Medulla oblongata (tissue), 1 donor: ENCODE measurements around the gene CCDC167.
A peak's percentile ranks its signal among the peaks of the same experiment; 100 is the strongest.
"Not testable (repeated sequence)": the region's sequence is repeated elsewhere in the genome, so short reads cannot be mapped to it uniquely, and the experiment has no call there.

Source experiments
- DNase-seq: peaks from one replicate; pipeline ENCODE4 v3.0.0-alpha.2; 2015; ENCODE audit errors: extremely low spot score

Gene CCDC167

DNA sequence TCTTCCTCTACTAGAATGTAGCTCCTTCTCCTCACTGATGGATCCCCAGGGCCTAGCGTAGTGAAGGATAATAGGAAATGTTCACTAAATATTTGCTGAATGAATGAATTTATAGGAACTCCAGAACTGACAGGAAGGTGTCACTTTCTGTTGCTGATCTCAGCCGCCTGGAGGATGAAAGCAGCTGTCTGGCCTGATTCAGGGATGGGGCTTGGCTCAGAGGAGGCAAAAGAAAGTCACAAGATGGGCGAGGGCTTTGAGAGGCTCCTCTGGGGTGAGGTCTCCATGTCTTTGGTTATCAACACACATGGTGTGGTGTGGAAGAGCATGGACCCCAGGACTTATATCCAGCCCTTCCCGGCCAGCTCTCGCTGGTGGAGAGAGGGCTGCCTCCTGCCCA is 11.5 kb upstream of the CCDC167 start:
- no peak for DNase-seq

DNA sequence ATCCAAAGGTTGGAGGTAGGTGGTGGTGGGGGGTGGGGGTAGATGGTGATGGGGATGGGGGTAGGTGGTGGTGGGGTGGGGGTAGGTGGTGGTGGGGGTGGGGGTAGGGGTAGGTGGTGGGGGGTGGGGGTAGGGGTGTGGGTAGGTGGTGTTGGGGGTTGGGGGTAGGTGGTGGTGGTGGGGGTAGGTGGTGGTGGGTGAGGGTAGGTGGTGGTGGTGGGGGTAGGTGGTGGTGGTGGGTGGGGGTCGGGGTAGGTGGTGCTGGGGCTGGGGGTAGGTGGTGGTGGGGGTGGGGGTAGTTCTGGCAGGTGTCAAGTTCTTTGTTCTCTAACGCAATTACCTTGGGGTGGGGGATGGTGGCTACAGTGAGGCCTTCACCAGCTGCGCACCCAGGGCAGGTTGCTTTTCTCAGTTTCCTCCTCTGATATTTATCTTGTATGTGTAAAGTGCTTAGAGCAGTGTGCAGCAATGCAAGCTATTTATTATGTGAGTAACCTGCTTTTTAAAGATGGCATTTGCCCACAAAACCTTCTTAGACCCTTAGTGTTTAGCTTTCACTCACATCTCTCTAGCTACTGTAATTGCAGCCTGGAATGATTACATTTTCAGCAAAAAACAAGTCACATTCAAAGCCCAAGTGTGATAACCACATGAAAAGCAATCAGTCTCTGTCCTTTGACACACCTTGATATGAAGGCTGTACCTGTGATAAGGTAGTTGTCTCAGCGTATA is 8.2 kb upstream of the CCDC167 start:
- DNase-seq = no peak

DNA sequence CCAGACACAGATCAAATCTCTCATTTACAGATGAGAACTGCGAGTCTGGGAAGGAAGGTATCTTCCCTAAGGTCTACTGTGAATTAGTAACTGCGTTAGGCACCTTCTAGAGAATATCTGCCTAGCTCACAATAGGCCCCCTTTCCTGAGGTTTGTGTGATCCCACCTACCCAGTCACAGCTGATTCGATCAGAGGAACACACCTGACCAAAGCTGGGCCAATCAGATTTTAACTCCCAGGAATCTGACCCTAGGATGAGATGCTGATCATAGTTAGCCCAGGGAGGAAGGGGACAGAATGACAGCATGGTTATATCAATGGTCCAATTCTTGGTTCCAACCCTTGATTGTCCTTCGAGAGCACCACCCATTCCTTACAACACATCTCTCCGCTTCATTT is 7.4 kb upstream of the CCDC167 start:
- DNase-seq = no peak

DNA sequence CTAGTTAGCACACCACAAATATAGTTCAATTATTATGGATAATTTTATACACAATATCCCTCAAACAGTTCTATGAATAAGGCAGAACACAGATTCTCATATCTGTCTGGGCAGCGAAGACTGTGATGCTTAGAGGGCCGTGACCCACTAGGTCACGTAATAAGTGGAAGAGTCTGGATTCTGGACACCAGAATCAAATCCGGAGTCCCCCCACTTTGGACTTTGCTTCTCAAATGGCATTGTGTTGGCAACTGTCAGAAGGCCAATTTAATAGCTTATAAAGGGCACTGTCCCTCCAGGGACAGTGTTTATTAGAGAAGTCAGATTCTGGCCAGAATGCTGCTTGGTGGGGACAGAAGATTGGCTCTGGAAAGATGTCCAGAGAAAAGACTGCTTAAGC is 6.8 kb upstream of the CCDC167 start:
- no peak for DNase-seq

DNA sequence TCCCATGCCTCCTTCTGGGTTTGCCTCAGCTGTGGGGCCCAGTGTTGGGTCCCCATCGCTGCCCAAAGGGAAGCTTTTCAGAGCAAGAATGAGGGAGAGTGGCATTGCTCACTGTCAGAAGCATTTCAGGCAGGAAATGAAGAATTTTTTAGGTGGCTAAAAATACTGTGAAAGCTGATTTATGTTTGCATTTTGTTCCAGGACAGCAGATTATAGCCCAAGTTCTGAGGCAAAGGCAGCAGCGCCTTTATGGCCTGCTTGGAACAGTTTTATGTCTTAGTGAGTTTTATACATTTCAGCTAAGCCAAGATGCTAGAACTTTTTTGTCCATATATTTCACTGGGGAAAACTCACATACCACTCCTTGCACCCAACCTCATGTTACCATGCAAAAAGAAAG is 4.3 kb upstream of the CCDC167 start:
- DNase-seq = no peak

DNA sequence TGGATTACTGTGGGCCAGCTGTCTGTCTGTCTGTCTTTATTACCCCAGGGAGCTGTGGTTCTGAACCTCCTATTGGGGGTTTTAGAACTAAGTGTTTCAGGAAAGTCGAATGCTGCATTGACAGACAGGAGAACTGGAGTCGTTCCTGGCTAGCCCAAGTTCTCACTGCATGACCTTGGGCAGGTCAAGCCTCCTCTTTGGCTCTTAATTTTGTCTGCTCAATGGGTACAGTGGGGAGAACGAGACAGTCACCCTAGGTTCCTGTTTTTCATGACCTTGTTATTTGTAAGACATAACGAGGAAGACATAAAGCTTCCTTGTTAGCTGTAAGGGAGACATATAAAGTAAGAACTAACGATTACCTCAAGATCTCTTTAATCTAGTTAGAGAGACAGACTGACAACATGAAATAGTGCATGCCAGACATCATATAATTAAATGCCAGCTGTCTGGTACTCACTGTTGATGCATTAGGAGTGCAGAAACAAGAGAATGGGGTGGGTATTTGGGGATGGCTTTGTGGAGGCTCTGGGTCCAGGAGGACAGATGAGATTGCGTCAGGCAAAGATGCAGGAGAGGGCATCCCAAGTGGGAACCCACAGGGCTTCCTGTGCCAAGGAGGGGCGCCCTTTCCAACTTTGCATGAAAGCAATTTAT is 3.7 kb upstream of the CCDC167 start:
- no peak for DNase-seq

DNA sequence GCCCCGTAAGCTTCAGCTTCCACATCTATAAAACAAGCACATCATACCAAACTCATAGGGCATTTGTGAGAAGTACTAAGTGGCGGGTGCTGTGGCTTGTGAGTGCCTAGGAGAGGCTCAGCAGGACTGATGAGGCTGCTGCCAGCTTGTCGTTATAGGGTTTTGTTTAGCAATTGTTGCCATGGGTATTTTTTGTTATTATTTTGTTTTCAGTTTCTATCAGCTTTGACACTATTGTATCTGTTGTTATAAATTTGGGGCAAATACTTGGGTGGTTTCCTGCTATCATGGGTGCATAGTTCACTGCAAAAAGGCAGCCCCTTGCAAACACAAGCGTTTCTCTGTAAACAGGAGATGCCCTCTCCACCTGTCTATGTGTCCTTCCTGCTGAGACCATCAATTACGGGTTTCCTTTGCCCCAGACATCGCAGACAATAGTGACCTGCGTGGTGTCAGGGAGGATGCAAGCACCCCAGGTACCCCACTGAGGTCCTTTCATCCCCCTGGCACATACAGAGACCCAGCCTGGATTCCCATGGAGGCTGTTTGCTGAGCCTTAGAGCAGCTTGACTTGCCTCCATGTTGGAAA is 3.1 kb upstream of the CCDC167 start:
- DNase-seq = no peak

DNA sequence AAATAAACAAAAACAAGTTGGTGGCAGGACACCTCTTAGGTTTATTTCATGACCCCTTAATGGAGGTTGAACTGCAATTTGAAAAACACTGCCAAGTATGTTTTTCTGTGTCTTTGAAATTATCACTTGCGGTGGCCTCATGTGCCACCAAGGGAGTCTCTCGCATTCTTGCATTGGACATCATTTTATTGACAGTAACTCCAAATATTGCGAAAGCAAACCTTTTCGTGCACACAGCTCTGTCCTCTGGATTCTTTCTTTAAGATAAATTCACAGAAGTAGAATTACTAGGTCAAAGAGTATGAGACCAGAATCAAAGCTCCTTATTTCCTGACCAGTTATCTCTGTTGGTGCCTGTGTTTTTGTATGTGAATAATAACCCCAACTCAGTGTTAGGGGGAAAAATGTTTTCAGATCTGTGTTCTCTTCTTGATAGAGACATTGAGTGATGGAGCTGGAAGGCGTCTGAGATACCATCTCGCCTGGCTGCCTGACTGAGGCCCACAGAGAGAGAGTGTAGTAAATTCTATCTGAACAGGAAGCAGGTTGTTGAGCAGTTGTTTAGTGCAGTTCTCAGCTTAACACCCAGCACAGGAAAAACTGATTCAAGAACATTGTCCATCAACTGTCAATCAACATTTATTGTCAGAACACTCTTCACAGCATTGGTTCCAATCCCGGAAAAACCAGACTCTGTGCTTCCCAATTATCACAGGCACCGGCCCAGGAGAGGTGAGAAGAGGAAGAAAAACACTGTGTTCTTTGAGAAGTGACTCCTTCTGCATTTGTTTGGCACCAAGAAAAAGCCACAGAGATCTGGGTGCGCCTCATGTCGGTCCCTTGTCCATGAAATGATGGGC is 2.2 kb upstream of the CCDC167 start:
- no peak for DNase-seq

DNA sequence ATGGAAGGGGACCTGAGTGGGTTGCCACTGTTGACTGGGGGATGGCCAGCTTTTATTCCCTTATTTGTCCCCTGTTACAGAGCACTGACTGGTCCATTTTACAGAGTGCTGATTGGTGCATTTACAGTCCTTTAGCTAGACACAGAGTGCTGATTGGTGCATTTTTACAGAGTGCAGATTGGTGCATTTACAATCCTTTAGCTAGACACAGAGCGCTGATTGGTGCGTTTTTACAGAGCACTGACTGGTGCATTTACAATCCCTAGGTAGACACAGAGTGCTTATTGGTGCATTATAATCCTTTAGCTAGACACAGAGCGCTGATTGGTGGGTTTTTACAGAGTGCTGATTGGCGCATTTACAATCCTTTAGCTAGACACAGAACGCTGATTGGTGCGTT is 1.2 kb upstream of the CCDC167 start:
- not testable (repeated sequence) for DNase-seq

DNA sequence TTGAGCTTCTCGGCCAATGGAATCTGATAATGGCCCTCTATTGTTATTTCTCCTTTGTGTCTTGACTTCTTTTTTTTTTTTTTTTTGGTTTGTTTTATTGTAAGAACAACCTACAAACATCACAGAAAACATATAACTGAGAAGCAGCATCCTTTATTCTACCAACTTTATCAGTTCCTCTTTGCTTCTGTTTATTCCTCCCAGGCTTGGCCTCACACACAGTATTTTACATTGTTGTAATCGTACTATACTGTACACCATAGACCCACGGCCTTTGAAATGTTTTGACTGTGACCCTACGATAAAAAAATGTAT is 558 bp upstream of the CCDC167 start:
- no peak for DNase-seq

DNA sequence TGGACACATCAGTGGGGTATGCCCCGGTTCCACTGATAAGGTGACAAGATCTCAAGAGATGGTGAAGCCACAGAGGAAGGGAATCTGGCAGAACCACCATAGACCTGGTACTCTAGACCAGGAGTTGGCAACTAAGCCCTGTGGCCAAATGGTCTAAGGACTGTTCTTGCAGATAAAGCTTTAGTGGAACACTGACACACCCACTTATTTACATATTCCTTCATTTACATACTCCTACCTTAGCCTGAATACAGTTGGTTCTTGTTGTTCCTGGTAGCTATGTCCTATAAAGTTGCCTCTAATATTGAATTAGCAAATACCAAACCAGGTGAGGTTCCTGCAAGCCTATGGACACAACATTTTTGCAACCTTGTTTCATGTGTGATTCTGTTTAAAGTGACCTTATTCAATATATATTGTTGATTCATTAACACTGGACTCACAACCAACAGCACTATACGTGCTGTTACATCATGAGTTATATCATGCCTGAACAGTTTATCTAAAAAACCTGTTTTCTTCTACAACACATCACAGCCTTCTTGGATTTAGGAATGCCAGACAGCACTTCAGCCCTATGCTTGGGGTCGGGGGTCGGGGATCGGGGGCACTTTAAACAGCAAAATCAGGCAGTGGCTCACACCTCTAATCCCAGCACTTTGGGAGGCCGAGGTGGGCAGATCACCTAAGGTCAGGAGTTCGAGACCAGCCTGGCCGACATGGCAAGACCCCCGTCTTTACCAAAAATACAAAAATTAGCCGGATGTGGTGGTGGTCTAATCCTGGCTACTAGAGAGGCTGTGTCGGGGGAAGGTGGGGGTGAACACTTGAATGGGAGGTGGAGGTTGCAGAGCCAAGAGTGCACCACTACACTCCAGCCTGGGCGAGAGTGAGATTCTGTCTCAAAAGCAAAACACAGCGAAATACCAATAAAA is 2.5 kb downstream of the CCDC167 start:
- DNase-seq = no peak

DNA sequence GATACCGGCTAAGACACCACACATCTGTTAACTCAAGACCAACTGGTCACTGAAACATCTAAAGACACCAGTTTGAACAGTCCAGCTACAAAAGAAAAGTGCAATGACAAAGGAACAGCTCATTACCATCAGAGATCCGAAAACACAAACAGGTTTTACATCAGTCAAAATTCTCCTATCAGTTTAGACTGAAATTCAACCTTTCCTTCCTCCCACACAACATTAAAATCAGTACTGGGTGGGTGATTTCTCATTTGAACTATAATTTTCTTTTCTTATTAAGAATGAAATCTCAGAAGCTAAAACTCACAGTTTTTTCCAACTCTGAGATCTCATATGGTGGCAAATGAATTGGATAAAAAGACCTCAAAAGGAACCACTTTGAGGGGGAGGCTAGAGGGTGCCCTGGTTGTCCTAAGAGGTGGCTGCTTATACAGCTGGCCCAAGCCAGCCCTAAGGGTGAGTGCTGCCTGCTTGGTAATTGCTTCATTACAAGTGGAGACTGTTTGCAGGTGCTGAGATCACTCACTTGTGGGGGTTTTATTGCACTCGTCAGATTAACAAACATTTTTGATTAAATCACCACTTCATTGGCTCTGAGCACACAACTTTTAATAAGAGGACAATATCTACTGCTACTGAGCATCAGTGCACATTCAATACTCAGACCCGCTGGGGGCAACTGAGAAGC is 4.3 kb downstream of the CCDC167 start:
- DNase-seq = no peak

DNA sequence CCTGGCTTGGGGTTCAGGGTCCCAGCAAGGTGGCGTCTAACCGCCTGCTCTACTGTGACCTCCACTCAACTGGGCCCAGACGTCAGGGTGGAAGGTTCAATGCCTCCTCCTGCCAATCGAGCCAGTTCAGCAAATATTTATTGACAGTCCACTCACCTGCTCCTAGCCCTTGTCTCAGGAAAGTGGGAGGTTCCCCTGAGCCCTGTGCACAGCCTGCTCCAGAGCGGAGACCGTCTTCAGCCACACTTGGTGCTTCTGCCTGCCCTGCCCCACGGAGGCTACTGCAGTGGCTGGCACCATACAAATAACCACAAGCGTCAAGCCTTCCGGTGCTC is 6.1 kb downstream of the CCDC167 start:
- DNase-seq = no peak

DNA sequence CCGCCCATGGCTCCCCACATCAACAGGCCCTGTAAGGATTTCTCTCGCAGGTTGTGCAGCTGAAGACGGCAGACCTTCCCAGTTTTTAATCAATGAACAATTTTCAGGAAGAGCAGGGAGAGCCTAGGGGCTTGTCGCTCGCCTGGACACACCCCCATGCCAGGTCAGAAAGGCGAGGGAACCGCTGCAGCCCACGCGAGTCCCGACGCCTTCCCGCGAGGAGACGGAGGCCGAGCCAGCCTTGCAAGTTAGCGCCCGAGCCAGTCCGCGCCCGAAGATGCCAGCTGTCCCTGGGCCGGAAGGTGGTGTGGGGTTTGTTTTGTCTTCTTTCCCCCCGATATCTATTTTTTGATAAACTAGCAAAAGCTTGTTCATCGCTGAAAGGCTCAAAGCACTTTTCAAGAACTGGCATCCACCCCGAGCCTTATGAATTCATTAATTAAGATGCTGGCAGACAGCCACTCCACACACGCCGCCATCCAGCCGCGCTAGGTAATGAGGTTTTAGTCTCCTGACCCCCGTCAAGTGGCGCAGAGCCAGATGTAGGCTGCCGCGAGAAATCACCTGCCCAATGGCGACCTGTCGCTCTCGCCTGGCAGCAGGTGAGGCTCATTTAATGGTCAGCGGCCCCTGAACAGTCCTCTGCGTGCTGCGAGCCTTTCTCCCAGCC is 6.6 kb downstream of the CCDC167 start:
- no peak for DNase-seq

DNA sequence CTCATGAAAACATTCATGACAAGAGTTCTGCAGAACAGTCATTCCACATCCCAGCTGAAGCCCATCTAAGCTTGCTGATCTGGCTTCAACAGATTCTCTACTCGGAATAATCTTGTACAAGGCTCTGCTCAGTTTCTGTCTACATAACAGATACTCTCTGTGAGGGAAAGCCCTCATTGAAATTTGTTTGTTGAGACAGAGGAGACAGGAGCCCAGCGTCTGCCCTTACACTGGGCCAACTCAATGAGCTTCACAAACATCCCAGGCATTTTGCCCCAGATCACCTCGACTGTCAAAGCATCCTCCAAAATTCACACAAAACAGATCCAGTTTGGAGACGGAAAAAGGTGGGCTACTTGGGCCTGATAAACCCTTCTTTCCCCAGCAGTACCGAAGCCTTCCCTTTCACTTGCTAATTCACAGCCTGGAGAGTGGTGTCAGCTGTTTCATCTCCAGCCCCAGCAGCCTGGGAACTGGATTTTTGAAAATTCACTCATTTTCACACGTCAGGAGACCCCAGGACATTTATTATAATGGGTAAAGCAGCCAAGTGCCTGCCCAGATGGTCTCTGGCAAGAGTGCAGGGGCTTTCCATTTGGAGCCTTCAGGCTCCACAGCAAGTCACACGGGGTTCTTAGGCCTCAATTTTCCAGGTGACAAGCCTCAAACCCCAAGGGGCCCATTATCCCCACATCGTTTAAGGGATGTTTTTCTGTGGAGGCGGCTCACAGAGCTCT is 7.3 kb downstream of the CCDC167 start:
- peak; percentile 28 for DNase-seq

DNA sequence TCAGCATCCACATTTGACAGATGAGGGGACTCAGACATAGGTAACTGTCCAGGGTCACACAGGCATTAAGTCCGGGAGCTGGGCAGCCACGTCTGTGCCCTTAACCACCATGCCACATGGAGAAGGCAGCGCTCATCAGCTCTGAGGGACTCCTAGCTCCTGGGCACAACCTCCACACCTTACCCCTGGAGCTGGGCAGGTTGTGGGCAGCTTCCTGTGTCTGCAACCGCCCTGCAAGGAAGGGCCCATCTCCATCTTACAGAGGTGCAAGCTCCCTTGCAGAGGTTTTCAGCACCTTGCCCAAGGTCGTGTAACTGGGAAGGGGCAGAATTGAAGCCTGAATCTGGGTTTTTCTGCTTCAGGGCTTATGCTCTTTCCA is 7.9 kb downstream of the CCDC167 start:
- no peak for DNase-seq

DNA sequence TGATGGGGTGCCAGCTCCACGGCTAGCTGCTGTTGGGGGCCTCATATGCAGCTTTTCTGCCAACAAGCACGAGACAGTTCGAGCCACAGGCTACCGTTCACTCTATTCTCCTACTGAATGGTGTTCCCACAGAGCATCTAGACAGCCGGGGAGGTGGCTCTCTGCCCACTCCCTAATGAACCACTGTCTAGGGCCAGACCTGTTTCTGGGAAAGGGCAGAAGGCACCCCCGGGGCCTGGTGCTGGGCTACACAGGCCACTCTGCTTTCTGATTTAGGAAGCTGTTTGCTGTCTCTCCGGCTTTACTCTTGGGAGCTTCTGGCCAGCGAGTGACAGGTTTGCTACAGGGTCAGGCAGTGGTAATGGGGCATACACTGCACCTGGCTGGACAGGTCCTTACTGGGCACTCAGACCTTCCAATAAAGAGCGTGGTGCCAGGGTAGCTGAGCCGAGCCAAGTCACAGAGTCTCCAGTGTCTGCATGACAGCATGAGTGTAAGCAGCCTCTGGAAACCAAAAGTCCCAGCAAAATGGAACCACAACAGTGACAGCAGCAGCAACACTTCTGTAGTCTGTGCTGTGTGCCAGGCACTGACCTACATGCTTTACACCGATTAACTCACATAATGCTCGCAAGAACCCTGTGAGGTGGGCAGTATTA is 8.4 kb downstream of the CCDC167 start:
- DNase-seq = peak; percentile 38

DNA sequence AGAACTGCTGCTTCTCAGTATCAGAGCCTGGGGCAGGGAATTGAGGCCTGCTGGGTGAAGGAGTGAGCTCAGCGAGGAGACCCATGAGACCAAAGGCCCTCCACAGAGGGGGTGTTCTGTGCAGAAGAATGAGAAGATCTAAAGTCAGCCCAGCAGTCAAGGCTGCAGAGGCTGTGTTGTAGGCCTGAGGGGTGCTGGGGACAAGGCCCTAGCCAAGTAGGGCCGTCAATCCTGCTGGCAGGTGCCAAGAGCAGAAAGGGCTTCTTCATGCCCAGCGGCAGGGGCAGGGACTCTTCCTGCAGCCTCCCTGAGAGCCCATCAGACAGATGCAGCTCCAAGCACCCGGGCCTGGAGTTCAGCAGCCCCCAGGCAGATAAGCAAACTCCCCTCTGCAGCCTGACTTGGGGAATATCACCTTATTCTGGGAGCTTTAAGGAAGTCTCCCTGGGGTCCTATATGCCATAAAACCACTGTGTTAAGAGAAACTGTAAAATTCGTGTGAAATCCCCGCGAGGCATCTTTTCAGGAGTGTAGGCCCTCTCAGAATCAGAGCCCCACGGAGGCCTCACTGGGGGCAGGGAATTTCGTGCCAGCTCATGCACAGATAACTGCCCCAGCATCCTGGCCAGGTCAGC is 9.0 kb downstream of the CCDC167 start:
- no peak for DNase-seq
